Duodenal mucosa (tissue), 2 donors: ENCODE measurements around the gene FBXL15.

ENCODE experiments used
- H3K27ac ChIP-seq: one replicate; pipeline ENCODE4 v1.7.0; 2013; ENCODE audit warnings: low read depth, low read length
- H3K27me3 ChIP-seq, 2 donors: one replicate each; pipeline ENCODE4 v1.7.0; 2013; ENCODE audit warnings: low read length in 2 of 2, control low read depth in 1 of 2; ENCODE audit not compliant: insufficient read depth in 2 of 2, control insufficient read depth in 1 of 2
- H3K36me3 ChIP-seq, 2 donors: one replicate each; pipeline ENCODE4 v1.7.0; 2013; ENCODE audit warnings: low read length in 2 of 2, control low read depth in 1 of 2; ENCODE audit not compliant: insufficient read depth in 2 of 2, control insufficient read depth in 1 of 2
- H3K4me1 ChIP-seq, 2 donors: one replicate each; pipeline ENCODE4 v1.7.0; 2013; ENCODE audit warnings: low read length in 2 of 2, control low read depth in 1 of 2; ENCODE audit not compliant: insufficient read depth in 2 of 2, control insufficient read depth in 1 of 2
- H3K4me3 ChIP-seq, 2 donors: one replicate each; pipeline ENCODE4 v1.7.0; 2013; ENCODE audit warnings: low read length in 2 of 2, low read depth in 1 of 2
- H3K9ac ChIP-seq, 2 donors: one replicate each; pipeline ENCODE4 v1.7.0; 2013; ENCODE audit warnings: low read length in 2 of 2, low read depth in 1 of 2
- H3K9me3 ChIP-seq, 2 donors: one replicate each; pipeline ENCODE4 v1.7.0; 2013; ENCODE audit warnings: low read length in 2 of 2, control low read depth in 1 of 2; ENCODE audit not compliant: control insufficient read depth in 1 of 2

FBXL15 gene

GRCh38 chr10:102411341-102412255 is 9.0 kb upstream of the FBXL15 start:
- Histone ChIP-seq H3K27me3 (peaks cover 50 to 57% of the 10 kb centered on the region in 2 donors), H3K4me3 (no peak overlapping the region), H3K9ac (no peak overlapping the region), H3K4me1 (peaks cover 8 to 14% of the 10 kb centered on the region in 2 donors), H3K9me3 (no peaks in the 10 kb centered on the region), H3K36me3 (no peaks in the 10 kb centered on the region), H3K27ac (no peak overlapping the region)

- Histone ChIP-seq H3K27me3 (peaks cover 49 to 60% of the 10 kb centered on the region in 2 donors), H3K4me1 (peaks cover 8 to 14% of the 10 kb centered on the region in 2 donors), H3K4me3 (no peak overlapping the region), H3K27ac (no peak overlapping the region), H3K9me3 (no peaks in the 10 kb centered on the region), H3K9ac (no peak overlapping the region), H3K36me3 (no peaks in the 10 kb centered on the region)
Measured at GRCh38 chr10:102412293-102412692, 8.3 kb upstream of the FBXL15 start.

DNA sequence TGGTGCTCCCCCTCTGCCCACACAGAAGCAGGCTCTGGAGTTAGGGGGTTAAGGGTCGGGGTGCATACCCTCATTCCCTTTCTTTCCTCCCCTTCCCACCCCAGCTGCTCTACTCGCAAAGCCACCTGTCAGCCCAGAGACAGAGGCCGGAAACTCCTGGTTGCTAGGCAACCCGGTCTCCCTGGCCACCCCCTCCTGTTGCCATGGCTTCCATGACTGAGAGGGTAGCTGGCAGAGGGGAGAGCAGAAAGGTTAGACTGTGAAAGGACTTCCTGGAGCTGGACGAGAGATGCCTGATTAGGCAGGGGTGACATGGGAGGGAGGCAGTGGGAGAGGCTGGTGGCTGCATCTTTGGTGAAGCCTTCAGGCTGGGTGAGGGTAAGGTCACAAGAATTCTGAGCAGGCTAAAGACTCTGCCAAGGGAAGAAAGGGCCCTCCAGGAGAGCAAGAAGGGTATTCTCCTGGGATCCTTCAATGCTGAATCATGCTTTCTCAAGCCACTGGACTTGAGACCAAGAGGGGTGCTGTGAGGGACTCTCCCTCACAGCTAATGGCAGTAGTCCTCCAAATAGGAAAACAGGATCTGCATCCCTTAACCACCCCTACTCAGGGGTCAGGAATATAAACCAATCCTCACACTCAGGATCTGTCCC is 7.5 kb upstream of the FBXL15 start:
- no peak overlapping the region for H3K9ac ChIP-seq
- peaks cover 44 to 57% of the 10 kb centered on the region in 2 donors for H3K27me3 ChIP-seq
- peaks cover 8 to 14% of the 10 kb centered on the region in 2 donors for H3K4me1 ChIP-seq
- H3K9me3 ChIP-seq: no peaks in the 10 kb centered on the region
- H3K27ac ChIP-seq: no peak overlapping the region
- no peak overlapping the region for H3K4me3 ChIP-seq
- no peaks in the 10 kb centered on the region for H3K36me3 ChIP-seq

- Histone ChIP-seq H3K36me3 (no peaks in the 10 kb centered on the region), H3K27me3 (peaks cover 43 to 53% of the 10 kb centered on the region in 2 donors), H3K9me3 (no peaks in the 10 kb centered on the region), H3K4me3 (no peak overlapping the region), H3K27ac (no peak overlapping the region), H3K4me1 (peaks cover 10 to 15% of the 10 kb centered on the region in 2 donors), H3K9ac (no peak overlapping the region)
Measured at GRCh38 chr10:102413806-102414561, 6.7 kb upstream of the FBXL15 start.

DNA sequence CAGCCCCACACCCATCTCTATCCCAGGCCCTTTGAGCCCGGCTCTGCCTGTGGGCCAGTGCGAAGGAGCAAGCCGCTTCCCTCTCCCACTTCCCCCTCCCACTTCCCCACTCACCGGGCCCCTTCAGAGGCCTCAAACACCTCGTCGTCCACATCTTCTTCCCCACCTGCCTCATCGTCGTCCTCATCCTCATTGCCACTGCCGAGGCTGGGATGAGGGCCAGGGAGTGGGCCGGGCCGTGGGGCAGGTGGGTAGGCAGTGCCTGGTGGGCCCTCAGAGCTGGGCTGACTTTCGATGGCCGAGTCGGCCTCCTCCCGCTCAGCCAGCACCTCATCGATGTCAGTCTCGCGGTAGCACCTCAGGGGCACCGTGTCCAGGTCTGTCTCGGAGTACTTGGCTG is 5.9 kb upstream of the FBXL15 start:
- Histone ChIP-seq H3K36me3 (no peaks in the 10 kb centered on the region), H3K4me3 (no peak overlapping the region), H3K27me3 (peaks cover 38 to 48% of the 10 kb centered on the region in 2 donors), H3K4me1 (peaks cover 15 to 17% of the 10 kb centered on the region in 2 donors), H3K27ac (no peak overlapping the region), H3K9ac (no peak overlapping the region), H3K9me3 (no peaks in the 10 kb centered on the region)

DNA sequence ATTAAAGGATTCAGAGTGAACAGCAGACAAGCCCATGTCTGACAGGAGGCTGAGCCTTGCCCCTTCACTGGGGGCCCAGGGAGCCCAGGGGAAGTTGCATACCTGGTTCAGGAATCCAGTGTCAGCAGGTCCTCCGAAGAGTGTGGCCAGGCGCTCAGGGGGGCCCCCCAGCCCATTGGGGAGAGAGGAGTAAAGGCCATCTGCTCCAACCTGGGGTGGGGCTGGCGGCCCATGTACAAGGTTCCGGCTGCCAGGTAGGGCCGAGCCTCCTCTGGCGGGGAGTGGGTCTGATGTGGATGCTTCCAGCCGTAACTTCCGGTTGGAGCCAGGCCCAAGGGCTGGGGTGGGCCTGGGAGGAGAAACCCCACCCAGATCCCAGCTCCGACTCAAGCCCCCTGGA is 4.4 kb upstream of the FBXL15 start:
- no peak overlapping the region for H3K4me3 ChIP-seq
- H3K36me3 ChIP-seq: no peaks in the 10 kb centered on the region
- H3K27me3 ChIP-seq: peaks cover 24 to 32% of the 10 kb centered on the region in 2 donors
- H3K4me1 ChIP-seq: peaks cover 16% of the 10 kb centered on the region in 2 donors
- no peak overlapping the region for H3K27ac ChIP-seq
- no peaks in the 10 kb centered on the region for H3K9me3 ChIP-seq
- no peak overlapping the region for H3K9ac ChIP-seq

DNA sequence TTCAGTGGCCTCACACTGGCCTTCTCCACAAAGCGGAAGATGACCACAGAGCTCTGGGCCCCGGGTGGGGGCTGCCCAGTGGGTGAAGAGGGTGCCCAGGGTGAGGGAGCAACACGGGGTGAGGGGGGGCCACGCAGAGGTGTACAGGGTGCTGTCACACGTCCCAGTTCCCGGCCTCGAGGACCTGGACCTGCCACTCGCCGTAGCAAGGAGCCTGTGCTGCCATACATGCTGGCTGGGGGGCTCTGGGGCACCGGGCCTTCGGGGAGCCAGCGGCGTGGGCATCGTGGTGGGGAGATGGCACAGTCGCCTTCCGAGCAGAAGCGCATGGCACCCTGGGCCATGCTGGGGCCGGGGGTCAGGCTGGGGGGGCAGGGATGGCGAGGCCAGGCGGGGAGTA is 3.9 kb upstream of the FBXL15 start:
- no peaks in the 10 kb centered on the region for H3K36me3 ChIP-seq
- H3K4me3 ChIP-seq: no peak overlapping the region
- peaks cover 16% of the 10 kb centered on the region in 2 donors for H3K4me1 ChIP-seq
- no peaks in the 10 kb centered on the region for H3K9me3 ChIP-seq
- H3K27ac ChIP-seq: no peak overlapping the region
- H3K27me3 ChIP-seq: peaks cover 20 to 28% of the 10 kb centered on the region in 2 donors
- H3K9ac ChIP-seq: no peak overlapping the region

- H3K4me3 ChIP-seq: peak within 1 kb of the TSS; percentile 77 to 93
- no peak within 1 kb of the TSS for H3K27ac ChIP-seq
- peaks cover 7 to 11% of the 10 kb centered on the region in 2 donors for H3K27me3 ChIP-seq
- peaks cover 3 to 5% of the 10 kb centered on the region in 2 donors for H3K36me3 ChIP-seq
- H3K9me3 ChIP-seq: no peaks in the 10 kb centered on the region
- peaks cover 31 to 35% of the 10 kb centered on the region in 2 donors for H3K4me1 ChIP-seq
- peak within 1 kb of the TSS in 1 of 2 donors; percentile 64 for H3K9ac ChIP-seq
Measured at GRCh38 chr10:102418622-102419268, 1.9 kb upstream of the FBXL15 start, which contains the start of gene PSD. Gene PSD (minus strand): TSS chr10:102418785. CDS start chr10:102417038, 1,747 bp downstream.

GRCh38 chr10:102419269-102420180 is 1.1 kb upstream of the FBXL15 start:
- Histone ChIP-seq H3K9ac (peak overlapping the region in 1 of 2 donors; percentile 64), H3K4me3 (peak overlapping the region; percentile 77 to 93), H3K36me3 (peaks cover 9 to 12% of the 10 kb centered on the region in 2 donors), H3K9me3 (no peaks in the 10 kb centered on the region), H3K4me1 (peaks cover 32 to 35% of the 10 kb centered on the region in 2 donors), H3K27me3 (peaks cover 7 to 11% of the 10 kb centered on the region in 2 donors), H3K27ac (no peak overlapping the region)
